ENCODE results near the gene NNAT.
A peak's percentile ranks its signal among the peaks of the same experiment; 100 is the strongest.
"Not testable (repeated sequence)": the region's sequence is repeated elsewhere in the genome, so short reads cannot be mapped to it uniquely, and the experiment has no call there.

The NNAT gene

GRCh38 chr20:37521061-37521771 lies at the start of gene NNAT:
TSS of gene NNAT (plus strand) at chr20:37521250. CDS start at chr20:37521332, 82 bp downstream.
- no peak for FAIRE-seq

GRCh38 chr20:37471741-37472235 lies 49.3 kb upstream of the NNAT start:
- FAIRE-seq: no peak

- not testable (repeated sequence) for FAIRE-seq
These were observed 48.6 kb upstream of the NNAT start for GRCh38 chr20:37472435-37472834.

- FAIRE-seq: no peak
These were observed 47.6 kb upstream of the NNAT start for GRCh38 chr20:37473249-37474000.

- no peak for FAIRE-seq
These were observed 46.7 kb upstream of the NNAT start for GRCh38 chr20:37474386-37474785.

GRCh38 chr20:37475252-37475651 lies 45.8 kb upstream of the NNAT start:
- peak; percentile 79 for FAIRE-seq

- no peak for FAIRE-seq
These were observed 44.0 kb upstream of the NNAT start for GRCh38 chr20:37477041-37477440.

- no peak for FAIRE-seq
These were observed 41.8 kb upstream of the NNAT start for GRCh38 chr20:37479266-37479665.

GRCh38 chr20:37479925-37480691 lies 40.9 kb upstream of the NNAT start:
- no peak for FAIRE-seq

GRCh38 chr20:37480919-37481318 lies 40.1 kb upstream of the NNAT start:
- no peak for FAIRE-seq

GRCh38 chr20:37481610-37482009 lies 39.4 kb upstream of the NNAT start:
- FAIRE-seq: no peak

GRCh38 chr20:37484331-37484730 lies 36.7 kb upstream of the NNAT start:
- FAIRE-seq: no peak

- FAIRE-seq: not testable (repeated sequence)
These were observed 34.8 kb upstream of the NNAT start for GRCh38 chr20:37486209-37486608.

- no peak for FAIRE-seq
These were observed 30.2 kb upstream of the NNAT start for GRCh38 chr20:37490663-37491350.

- FAIRE-seq: no peak
These were observed 28.9 kb upstream of the NNAT start for GRCh38 chr20:37492096-37492625.

GRCh38 chr20:37492945-37493344 lies 28.1 kb upstream of the NNAT start:
- FAIRE-seq: no peak

- FAIRE-seq: no peak
These were observed 26.7 kb upstream of the NNAT start for GRCh38 chr20:37494301-37494700.

GRCh38 chr20:37494796-37495195 lies 26.3 kb upstream of the NNAT start:
- FAIRE-seq: no peak

- FAIRE-seq: no peak
These were observed 22.9 kb upstream of the NNAT start for GRCh38 chr20:37498066-37498665.

- no peak for FAIRE-seq
These were observed 20.7 kb upstream of the NNAT start for GRCh38 chr20:37500311-37500710.

GRCh38 chr20:37501940-37502339 lies 19.1 kb upstream of the NNAT start:
- FAIRE-seq: no peak

- no peak for FAIRE-seq
These were observed 18.4 kb upstream of the NNAT start for GRCh38 chr20:37502654-37503053.
